NB4 (cell line): Measurements from ENCODE around the gene LCP1.

Experiments
- CTCF ChIP-seq: IDR thresholded peaks from one replicate; pipeline ENCODE4 v1.5.1; 2012; ENCODE audit warnings: low read depth, low read length
- MAX ChIP-seq: IDR thresholded peaks from 2 replicates; pipeline ENCODE4 v1.6.1; 2011; ENCODE audit warnings: low read depth, low read length
- MYC ChIP-seq: IDR thresholded peaks from 2 replicates; pipeline ENCODE4 v1.6.1; 2011; ENCODE audit warnings: low read depth, low read length
- POLR2A ChIP-seq: IDR thresholded peaks from 2 replicates; pipeline ENCODE4 v1.6.1; 2011; ENCODE audit warnings: mild to moderate bottlenecking; ENCODE audit not compliant: insufficient read length; ENCODE audit errors: extremely low read depth

GRCh38 chr13:46185634-46186033 is 3.7 kb upstream of the LCP1 start:
- TF ChIP-seq CTCF, result no peak
- TF ChIP-seq POLR2A, result no peak
- no peak for TF ChIP-seq MYC
- TF ChIP-seq MAX, result no peak
